IPS DF 4.7 (cell line): ENCODE data around the gene TSR3.

Experiments
- DNase-seq: peaks from one replicate; pipeline ENCODE4 v3.0.0-alpha.2; 2013; ENCODE audit warnings: low spot score; ENCODE audit errors: extremely low read depth

Gene TSR3

DNA sequence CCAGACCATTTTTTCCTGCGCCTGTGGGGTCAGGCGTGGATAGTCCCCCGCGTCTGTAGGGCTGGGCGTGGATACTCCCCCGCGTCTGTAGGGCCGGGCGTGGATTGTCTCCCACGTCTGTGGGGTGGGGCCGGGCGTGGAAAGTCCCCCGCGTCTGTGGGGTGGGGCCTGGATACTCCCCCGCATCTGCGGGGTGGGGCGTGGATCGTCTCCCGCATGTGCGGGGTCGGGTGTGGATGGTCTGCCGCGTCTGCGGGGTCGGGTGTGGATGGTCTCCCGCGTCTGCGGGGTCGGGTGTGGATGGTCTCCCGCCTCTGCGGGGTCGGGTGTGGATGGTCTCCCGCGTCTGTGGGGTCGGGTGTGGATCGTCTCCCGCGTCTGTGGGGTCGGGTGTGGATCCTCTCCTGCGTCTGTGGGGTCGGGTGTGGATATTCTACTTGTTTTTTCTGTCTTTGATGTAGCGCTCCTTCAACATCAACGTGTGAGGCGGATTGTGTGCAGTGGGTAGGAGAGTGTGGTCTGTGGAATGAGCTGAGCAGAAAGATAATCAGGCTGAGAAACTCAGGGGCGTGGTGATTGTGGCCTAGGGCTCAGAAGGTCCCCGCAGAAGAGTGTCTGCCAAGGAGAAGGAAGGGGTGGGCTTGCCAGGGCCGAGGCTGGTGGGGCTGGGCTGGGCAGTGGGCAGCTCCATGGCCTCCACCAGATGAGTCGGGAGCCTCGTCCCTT is 3.3 kb upstream of the TSR3 start:
- no peak for DNase-seq

GRCh38 chr16:1351215-1351581 is 480 bp downstream of the TSR3 start:
- DNase-seq, result no peak

GRCh38 chr16:1350691-1351090 is 987 bp downstream of the TSR3 start:
- DNase-seq, result no peak

DNA sequence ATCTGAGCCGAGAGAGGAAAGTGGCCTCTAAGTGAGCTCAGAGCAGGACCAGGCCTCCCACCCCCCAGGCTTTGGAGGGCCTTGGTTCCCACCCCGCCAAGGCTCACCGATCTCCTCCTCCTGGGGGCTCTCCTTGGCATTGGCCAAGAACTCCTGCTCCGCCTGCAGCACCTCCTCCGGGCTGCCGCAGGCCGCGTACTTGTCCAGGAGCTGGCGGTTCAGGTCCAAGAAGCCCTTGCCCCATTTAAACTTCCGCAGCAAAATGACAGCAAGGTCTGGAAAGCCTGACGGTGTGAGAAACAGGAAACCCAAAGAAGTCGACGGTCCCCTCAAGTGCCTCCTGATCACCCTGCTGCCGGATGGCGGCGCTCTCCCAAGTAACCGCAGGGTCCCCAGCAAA is 1.7 kb downstream of the TSR3 start:
- no peak for DNase-seq

DNA sequence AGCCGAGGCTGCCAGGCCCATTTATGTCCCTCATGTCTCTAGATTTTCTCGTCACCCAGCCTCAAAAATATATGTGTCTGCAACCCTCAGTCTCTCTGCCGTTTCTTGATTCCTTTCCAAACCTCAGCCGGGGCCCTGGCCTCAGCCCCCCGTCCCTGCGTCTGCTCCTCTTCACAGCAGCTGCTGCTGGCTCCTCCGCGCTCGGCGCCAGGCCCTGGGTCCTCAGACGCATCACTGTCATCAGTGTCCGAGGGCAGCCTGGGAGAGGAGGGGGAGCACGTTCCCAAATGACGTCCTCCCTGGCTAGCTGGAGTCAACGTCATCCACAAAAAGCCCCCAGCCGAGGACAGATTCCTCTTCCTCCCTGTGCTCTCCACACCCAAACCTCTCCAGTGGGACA is 2.3 kb downstream of the TSR3 start:
- DNase-seq, result no peak

- no peak for DNase-seq
Observed at GRCh38 chr16:1348926-1349325, 2.8 kb downstream of the TSR3 start.

DNA sequence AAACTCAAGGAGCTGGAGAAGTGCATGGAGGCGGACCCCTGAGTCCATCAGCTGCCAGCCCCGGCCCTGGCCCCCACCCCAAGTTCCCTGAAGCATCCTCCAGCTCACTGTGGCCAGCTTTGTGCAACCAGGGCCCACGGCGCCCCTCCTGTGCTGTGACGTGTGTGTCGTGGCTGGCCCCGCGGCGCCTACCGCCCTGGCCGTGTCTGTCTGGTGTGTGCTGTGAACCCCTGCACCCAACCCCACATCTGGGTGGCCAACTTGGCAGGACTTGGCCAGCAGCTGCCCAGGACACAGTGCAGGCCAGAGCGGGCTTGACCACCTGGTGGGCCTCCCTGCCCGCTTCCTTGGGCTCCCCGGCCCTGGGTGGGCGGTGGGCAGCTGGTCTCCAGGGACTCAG is 3.2 kb downstream of the TSR3 start:
- DNase-seq, result no peak

- no peak for DNase-seq
Observed at GRCh38 chr16:1347962-1348361, 3.7 kb downstream of the TSR3 start.

- DNase-seq, result no peak
Observed at GRCh38 chr16:1347286-1347855, 4.3 kb downstream of the TSR3 start.

DNA sequence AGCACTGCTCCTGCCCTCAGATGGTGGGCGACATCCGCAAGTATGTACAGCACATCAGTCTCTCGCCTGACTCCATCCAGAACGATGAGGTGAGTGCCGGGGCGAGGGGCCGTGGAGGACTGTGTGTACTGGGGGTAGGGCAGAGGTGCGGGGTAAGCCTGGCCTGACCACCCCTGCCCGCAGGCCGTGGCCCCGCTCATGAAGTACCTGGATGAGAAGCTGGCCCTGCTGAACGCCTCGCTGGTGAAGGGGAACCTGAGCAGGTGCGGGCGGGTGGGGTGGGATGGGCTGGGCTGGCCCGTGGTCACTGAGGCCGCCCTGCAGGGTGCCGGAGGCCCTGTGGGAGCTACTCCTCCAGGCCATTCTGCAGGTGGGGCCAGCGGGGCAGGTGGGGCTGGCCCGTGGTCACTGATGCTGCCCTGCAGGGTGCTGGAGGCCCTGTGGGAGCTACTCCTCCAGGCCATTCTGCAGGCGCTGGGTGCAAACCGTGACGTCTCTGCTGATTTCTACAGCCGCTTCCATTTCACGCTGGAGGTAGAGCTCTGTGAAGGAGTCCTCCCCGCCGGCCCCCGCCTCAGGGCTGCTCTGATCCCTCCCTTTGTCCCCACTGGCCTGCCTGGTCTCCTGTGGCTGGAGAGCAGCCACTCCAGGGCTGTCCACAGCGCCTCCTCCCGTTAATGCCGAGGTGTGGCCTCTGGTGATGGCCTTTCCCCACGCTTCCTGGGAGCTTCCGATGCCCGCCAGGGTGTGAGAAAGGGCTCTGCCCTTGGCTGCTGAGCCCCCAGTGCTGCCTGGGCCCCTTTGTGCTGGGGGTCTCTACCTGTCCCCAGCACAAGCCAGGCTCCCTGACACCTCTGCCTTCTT is 5.0 kb downstream of the TSR3 start:
- DNase-seq, result no peak

DNA sequence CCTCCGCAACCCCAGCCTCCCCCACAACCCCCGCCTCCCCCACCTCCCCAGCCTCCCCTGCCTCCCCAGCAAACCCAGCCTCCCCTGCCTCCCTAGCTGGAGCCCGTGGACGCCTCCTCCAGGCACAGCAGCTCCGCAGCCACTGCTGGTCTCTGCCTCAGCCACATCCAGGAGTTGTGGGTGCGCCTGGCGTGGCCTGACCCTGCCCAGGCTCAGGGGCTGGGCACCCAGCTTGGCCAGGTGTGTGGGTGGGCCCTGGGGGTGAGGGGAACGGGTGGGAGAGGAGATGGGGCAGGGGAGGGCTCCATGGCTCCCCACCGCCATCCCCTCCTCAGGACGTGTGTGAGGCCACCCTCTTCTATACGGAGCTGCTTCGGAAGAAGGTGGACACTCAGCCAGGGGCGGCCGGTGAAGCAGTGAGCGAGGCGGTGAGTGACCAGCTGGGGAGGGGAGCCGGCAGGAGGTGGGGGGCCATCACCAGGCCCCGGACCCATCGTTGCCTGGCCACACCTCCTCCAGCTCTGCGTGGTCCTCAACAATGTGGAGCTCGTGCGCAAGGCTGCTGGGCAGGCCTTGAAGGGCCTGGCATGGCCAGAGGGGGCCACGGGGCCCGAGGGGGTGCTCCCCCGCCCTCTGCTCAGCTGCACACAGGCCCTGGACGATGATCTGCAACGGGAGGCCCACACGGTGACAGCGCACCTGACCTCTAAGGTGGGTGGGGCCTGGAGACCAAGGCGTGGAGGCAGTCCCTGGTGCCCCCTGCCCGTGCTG is 5.8 kb downstream of the TSR3 start:
- DNase-seq, result no peak

DNA sequence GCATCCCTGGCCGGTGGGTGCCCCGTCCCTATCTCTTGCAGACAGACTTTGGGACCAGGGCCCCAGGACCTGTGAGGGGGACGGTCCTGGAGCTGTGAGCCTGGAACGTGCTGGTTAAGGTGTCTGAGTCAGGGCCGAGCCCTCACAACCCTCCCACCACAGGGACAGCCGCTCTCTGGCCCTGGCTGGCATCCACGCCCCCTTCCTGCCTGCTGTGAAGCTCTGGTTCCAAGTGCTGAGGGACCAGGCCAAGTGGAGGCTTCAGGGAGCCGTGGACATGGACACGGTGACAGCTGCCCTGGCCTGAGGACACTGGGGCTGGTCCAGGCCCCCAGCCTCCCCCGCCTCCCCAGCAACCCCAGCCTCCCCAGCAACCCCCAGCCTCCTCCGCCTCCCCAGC is 6.6 kb downstream of the TSR3 start:
- no peak for DNase-seq

DNA sequence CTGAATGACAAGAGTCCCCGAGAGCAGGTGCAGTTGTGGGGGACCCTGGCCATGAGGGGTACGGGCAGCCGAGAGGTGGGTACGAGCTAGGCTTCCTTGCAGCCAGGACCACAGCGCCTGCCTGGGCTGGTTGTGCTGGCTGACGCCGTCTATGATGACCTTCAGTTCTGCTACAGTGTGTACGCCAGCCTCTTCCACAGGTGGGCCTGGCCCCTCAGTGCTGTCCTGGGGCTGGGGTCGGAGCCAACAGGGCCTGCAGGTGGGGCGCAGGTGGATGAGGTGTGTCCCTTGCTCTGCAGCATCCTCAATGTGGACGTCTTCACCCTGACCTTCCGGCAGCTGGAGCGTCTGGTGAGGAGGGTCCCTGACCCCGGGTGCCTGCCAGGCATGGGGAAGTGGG is 7.2 kb downstream of the TSR3 start:
- no peak for DNase-seq

- DNase-seq, result no peak
Observed at GRCh38 chr16:1343428-1344242, 8.0 kb downstream of the TSR3 start.

DNA sequence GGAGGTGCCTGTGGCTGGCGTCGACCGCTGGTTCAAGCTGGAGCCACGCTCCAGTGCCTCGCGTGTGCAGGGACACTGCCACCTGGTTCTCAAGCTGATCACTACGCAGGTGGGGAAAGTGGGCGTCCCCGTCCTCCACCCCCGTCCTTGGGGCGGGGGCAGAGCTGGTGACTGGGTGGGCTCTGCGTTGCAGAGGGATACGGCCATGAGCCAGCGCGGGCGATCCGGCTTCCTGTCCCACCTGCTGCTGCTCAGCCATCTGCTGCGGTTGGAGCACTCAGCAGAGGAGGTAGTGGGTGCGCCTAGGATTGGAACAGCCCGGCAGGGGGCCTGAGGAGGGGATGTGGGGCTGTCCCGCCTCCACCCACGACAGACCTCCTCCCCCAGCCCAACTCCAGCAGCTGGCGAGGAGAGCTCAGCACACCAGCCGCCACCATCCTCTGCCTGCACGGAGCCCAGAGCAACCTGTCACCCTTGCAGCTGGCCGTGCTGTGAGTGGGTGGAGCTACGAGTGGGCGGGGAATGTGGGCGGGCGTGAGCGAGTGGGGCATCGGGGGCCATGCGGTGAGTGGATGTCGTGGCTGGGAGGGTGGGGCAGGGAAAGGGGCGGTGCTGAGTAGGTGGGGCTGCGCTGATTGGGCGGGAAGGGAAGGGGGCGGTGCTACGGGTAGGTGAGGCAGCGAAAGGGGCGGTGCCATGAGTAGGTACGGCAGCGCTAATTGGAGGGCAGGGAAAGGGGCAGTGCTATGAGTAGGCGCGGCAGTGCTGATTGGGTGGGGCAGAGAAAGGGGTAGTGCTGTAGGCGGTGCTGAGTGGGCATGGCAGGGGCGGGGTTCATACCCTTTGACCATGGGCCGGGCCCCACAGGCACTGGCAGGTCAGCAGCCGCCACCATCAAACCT is 8.9 kb downstream of the TSR3 start:
- DNase-seq, result peak; percentile 86

DNA sequence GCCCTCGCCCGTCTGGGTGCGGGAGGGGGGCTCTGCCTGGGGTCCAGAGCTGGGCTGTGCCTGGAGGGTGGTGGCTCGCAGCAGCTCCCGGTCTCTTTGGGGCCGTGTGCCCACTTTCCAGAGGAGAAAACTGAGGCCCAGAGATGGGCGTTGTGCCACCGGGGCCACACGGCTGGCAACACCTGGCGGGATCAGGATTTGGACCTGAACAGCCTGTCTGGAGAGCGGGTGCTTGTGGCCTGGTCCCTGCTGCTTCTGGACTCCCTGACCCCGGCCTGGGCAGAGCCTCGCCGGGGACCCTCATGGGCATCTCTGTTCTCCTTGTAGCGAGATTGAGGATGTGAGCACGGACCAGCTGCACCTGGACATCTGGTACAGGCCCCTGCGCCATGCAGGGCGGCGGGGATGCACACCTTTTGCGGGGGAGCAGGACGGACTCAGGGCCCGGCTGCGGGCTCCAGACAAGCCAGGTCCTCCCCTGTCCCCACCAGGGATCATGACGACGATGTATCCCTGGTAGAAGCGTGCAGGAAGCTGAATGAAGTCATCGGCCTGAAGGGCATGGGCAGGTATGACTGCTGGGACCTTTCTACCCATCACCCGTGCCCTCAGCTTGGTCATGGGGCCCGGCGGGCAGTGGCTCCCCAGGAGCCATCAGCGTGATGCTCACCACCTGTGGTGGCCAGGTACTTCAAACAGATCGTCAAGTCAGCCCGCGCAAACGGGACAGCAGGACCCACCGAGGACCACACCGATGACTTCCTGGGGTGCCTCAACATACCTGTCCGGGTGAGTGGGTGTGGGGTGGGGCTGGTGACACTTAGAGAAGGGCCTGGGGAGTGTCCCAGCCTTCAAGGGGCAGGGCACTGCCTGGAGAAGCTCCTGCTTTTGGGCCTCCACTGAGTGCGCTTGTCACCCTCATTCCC is 9.9 kb downstream of the TSR3 start:
- no peak for DNase-seq

- DNase-seq, result no peak
Observed at GRCh38 chr16:1340730-1341494, 10.8 kb downstream of the TSR3 start.
